GM12878 (cell line): ENCODE data around the gene ELAVL2.

Source experiments
- ATF2 ChIP-seq: IDR thresholded peaks from 2 replicates; pipeline ENCODE4 v1.6.1; 2012; ENCODE audit warnings: low read length, inconsistent platforms
- CBX5 ChIP-seq: sonication (generic); IDR thresholded peaks from 2 replicates; pipeline ENCODE4 v1.6.1; 2016; ENCODE audit warnings: low read depth, moderate library complexity, mild to moderate bottlenecking, inconsistent platforms
- CREB1 ChIP-seq: IDR thresholded peaks from 2 replicates; pipeline ENCODE4 v1.6.1; 2012; ENCODE audit warnings: low read depth, mild to moderate bottlenecking, inconsistent platforms
- CTCF ChIP-seq, 3 experiments: IDR thresholded peaks in 2 of 3; conservative IDR thresholded peaks in 1 of 3; 2 replicates each; pipeline ENCODE4 v1.5.1; 2011; ENCODE audit warnings: low read depth in 3 of 3, low read length in 3 of 3, mild to moderate bottlenecking in 3 of 3, control low read depth in 2 of 3, moderate library complexity in 2 of 3, inconsistent platforms in 1 of 3, mixed read lengths in 1 of 3; ENCODE audit not compliant: control insufficient read depth in 2 of 3, insufficient read depth in 1 of 3; ENCODE audit errors: extremely low read depth in 1 of 3
- HDAC6 ChIP-seq: fragments of 200-600 bp; sonication (generic); IDR thresholded peaks from one replicate; pipeline ENCODE4 v1.8.0; 2017; ENCODE audit warnings: antibody characterized with exemption; ENCODE audit not compliant: unreplicated experiment
- IKZF1 ChIP-seq: fragments of 450-650 bp; conservative IDR thresholded peaks from 2 replicates; pipeline ENCODE4 v1.6.1; 2017; ENCODE audit warnings: antibody characterized with exemption, mild to moderate bottlenecking
- POLR2AphosphoS2 ChIP-seq: IDR thresholded peaks from 2 replicates; pipeline ENCODE4 v1.6.1; 2011; ENCODE audit warnings: low read depth, mild to moderate bottlenecking, low read length, improper control_type of control experiment, moderate library complexity
- RAD21 ChIP-seq: IDR thresholded peaks from 2 replicates; pipeline ENCODE4 v1.6.1; 2011; ENCODE audit warnings: mild to moderate bottlenecking, low read depth, low read length, moderate library complexity; ENCODE audit not compliant: insufficient read depth
- RFX5 ChIP-seq: IDR thresholded peaks from 2 replicates; pipeline ENCODE4 v1.6.1; 2011; ENCODE audit warnings: low read depth, low read length, improper control_type of control experiment
- SREBF1 ChIP-seq: IDR thresholded peaks from 2 replicates; pipeline ENCODE4 v1.6.1; 2012; ENCODE audit warnings: mild to moderate bottlenecking, low read length
- STAT3 ChIP-seq: IDR thresholded peaks from 2 replicates; pipeline ENCODE4 v1.6.1; 2011; ENCODE audit warnings: low read depth, low read length, improper control_type of control experiment
- TAF1 ChIP-seq: IDR thresholded peaks from 2 replicates; pipeline ENCODE4 v1.6.1; 2011; ENCODE audit warnings: mild to moderate bottlenecking, low read depth, low read length, borderline replicate concordance
- ZNF24 ChIP-seq: fragments of 450-650 bp; IDR thresholded peaks from 2 replicates; pipeline ENCODE4 v1.6.1; 2017; ENCODE audit warnings: antibody characterized with exemption, mild to moderate bottlenecking

- no peak for TF ChIP-seq CBX5
- no peak for TF ChIP-seq CTCF (IDR thresholded peaks at IDR 0.05 in 2 of 3, conservative IDR thresholded peaks at IDR 0.05 in 1 of 3; ENCODE audit: control insufficient read depth in 2 of 3, extremely low read depth in 1 of 3, insufficient read depth in 1 of 3, low read depth in 3 of 3, low read length in 3 of 3)
- no peak for TF ChIP-seq CREB1
- TF ChIP-seq HDAC6: no peak
- TF ChIP-seq POLR2AphosphoS2: no peak
- no peak for TF ChIP-seq STAT3
- no peak for TF ChIP-seq IKZF1
- TF ChIP-seq ATF2: no peak
- no peak for TF ChIP-seq ZNF24
- no peak for TF ChIP-seq SREBF1
- TF ChIP-seq TAF1: no peak
- no peak for TF ChIP-seq RAD21
- no peak for TF ChIP-seq RFX5
These were observed 74.4 kb downstream of the ELAVL2 start for GRCh38 chr9:23751633-23752032.
